Stimulated activated CD8-positive, alpha-beta memory T cell treated with anti-CD3 and anti-CD28 coated beads, Interleukin-15, amount 100 ng/mL, for 1 hour (primary cell): ENCODE data around the gene CCDC102A.
"Not testable (repeated sequence)": the region's sequence is repeated elsewhere in the genome, so short reads cannot be mapped to it uniquely, and the experiment has no call there.

ENCODE experiments used
- DNase-seq: peaks from one replicate; pipeline ENCODE4 v3.0.0-alpha.2; 2020; ENCODE audit warnings: low read depth

CCDC102A gene

DNA sequence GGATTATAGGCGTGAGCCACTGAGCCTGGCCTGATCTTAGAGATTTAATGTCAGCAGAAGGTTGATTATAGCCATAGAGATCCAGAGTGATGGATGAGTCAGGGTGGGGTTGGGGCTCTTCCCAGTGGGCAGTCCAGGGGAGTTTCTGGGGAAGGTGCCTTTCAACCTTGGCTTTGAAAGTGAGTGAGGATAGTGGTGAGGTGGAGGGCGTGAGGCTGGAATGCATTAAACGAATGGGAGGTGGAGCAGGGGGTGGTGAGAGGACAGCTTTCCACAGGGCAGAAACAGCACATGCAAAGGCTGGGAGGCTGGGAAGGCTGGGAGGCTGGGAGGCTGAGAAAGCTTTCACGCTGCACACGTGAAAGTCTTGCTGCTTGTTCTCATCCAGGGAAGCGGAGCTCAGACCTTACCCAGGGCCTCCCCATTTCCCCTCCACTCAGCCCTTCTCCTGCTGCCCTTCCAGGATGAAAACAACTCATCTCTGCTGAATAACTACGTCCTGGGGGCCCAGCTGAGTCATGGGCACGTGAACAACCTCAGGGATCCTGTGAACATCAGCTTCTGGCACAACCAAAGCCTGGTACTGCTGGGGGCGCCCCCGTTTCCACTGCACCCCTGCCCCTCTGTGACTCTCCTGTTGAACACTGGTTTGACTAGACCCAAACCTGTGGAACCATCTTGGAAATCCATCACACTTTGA is 28.4 kb upstream of the CCDC102A start:
- DNase-seq = no peak

- DNase-seq = no peak
Measured at GRCh38 chr16:57563761-57564160, 27.4 kb upstream of the CCDC102A start.

- DNase-seq = no peak
Measured at GRCh38 chr16:57563487-57563750, 27.0 kb upstream of the CCDC102A start.

GRCh38 chr16:57562669-57563486 is 26.5 kb upstream of the CCDC102A start:
- no peak for DNase-seq

- DNase-seq = no peak
Measured at GRCh38 chr16:57562066-57562465, 25.7 kb upstream of the CCDC102A start.

GRCh38 chr16:57559072-57559790 is 22.9 kb upstream of the CCDC102A start:
- DNase-seq = no peak

DNA sequence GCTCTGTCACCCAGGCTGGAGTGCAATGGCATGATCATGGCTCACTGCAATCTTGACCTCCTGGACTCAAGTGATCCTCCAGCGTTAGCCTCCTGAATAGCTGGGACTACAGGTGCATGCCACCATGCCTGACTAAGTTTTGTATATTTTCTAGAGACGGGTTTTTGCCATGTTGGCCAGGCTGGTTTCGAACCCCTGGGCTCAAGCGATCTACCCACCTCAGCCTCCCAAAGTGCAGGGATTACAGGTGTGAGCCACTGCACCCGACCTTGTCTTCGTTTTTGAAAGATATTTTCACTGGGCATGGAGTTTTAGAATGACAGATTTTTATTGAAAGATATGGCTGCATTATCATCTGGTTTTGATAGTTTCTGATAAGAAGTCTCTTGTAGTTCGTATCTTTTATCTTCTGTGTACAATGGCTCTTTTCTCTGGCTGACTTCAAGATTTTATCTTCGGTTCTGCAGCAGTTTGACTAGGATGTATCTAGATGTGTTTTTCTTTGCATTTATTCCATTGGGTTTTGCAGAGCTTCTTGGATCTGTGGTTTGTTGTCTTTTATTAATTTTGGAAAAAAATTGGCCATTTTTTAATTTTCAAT is 20.7 kb upstream of the CCDC102A start:
- DNase-seq = no peak

DNA sequence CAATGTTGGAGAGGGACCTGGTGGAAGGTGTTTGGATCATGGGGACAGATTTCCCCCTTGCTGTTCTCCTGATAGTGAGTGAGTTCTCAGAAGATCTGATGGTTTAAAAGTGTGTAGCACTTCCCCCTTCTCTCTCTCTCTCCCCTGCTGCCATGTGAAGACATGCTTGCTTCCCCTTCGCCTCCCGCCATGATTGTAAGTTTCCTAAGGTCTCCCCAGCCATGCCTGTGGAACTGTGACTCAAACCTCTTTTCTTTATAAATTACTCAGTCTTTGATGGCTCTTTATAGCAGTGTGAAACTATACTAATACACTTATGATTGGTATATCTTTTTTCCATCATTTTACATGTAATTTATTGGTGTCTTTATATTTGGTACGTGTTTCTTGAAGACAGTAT is 19.5 kb upstream of the CCDC102A start:
- DNase-seq = no peak

GRCh38 chr16:57551057-57551456 is 14.7 kb upstream of the CCDC102A start:
- DNase-seq = no peak

DNA sequence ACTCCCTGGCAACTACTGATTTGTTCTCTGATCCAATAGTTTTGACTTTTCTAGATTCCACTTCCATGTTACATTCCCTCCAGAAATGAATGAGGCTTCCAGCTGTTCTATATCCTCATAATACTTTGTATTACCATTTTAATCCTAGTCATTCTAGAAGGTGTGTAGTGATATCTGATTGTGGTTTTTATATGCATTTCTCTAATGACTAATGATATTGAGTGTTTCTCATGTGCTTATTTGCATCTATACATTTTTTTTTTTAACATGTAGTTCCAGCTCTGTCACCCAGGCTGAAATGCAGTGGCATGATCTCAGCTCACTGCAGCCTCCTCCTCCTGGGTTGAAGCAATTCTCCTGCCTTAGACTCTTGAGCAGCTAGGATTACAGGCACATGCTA is 13.4 kb upstream of the CCDC102A start:
- no peak for DNase-seq

GRCh38 chr16:57548408-57548807 is 12.0 kb upstream of the CCDC102A start:
- DNase-seq = no peak

GRCh38 chr16:57547524-57547923 is 11.2 kb upstream of the CCDC102A start:
- DNase-seq = not testable (repeated sequence)

- DNase-seq = no peak
Measured at GRCh38 chr16:57544124-57544653, 7.8 kb upstream of the CCDC102A start.

- DNase-seq = no peak
Measured at GRCh38 chr16:57541754-57542435, 5.5 kb upstream of the CCDC102A start.

- no peak for DNase-seq
Measured at GRCh38 chr16:57540906-57541753, 4.8 kb upstream of the CCDC102A start.

- DNase-seq = no peak
Measured at GRCh38 chr16:57540387-57540786, 4.0 kb upstream of the CCDC102A start.

GRCh38 chr16:57539072-57539796 is 2.9 kb upstream of the CCDC102A start:
- DNase-seq = no peak

- DNase-seq = no peak
Measured at GRCh38 chr16:57538235-57538721, 1.9 kb upstream of the CCDC102A start.

GRCh38 chr16:57537581-57538234 is 1.3 kb upstream of the CCDC102A start:
- DNase-seq = no peak

DNA sequence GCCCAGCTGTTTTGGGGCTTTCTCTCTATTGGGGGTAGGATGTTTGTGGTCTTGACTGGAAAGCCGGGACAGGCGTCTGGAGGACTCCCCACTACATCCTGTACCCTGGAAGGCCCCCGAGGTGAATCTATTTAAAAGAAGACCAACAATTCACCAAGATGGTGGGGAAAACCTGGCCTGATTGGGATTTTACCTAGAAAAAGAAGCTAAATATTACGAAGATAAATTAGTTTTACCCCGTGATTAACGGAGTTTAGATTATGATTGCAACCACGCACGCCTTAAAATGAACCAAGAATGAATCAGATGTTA is 779 bp upstream of the CCDC102A start:
- DNase-seq = no peak
